MG63 (cell line): ENCODE measurements around the gene SP100. TPM values are rescaled to one million over a fixed set of nuclear protein-coding genes. Genes with fewer than 3 reads are reported as not detected.

Experiments used
- total RNA-seq: library from RNA; depleted of rRNA; stranded (reverse); fragments of >200 nt; shearing (Covaris generic); gene quantifications from 2 replicates; pipeline ENCODE4 v1.2.3, GENCODE V29; 2014; ENCODE audit warnings: low replicate concordance; rRNA removed

SP100 gene
- total RNA-seq, 1 experiment from 2014 or later, result 63.5 TPM

Other genes with a start within 250 kb of the SP100 start
- 7.2 and 12.7 TPM in 2 replicates for gene SP110, start 196.2 kb upstream of the SP100 start, total RNA-seq
- 0.17 and 0.56 TPM in 2 replicates for gene SP140, start 190.5 kb upstream of the SP100 start, total RNA-seq
- gene SP140L, start 89.0 kb upstream of the SP100 start, total RNA-seq, result 3.8 and 4.7 TPM in 2 replicates